Measurements from ENCODE around the gene UBAC1.

The UBAC1 gene

GRCh38 chr9:136008693-136008997, 47.5 kb upstream of the UBAC1 start:
- Histone ChIP-seq H3K36me3 (ENCODE audit: control insufficient read depth in 2 of 2, insufficient read depth in 1 of 2, low read length in 2 of 2) (peaks cover 0 to 37% of the 10 kb centered on the region in 2 experiments; a peak in 1 of 3 replicates), H3K4me3 (ENCODE audit: low read depth, low read length) (no peak overlapping the region), H3K9me3 (ENCODE audit: control insufficient read depth, insufficient read depth, low read depth, low read length) (no peaks in the 10 kb centered on the region), H3K27ac (ENCODE audit: extremely low read depth, low read depth, low read length) (no peak overlapping the region), H3K4me1 (ENCODE audit: control insufficient read depth, insufficient read depth, low read length) (no peaks in the 10 kb centered on the region)
- POLR2A ChIA-PET, result interaction anchor here (2.3 kb wide), 1 partner anchor 43 kb away, joined by 5 read pairs; no protein-coding TSS in a partner anchor
- CTCF ChIA-PET, result no interaction called here
- TF ChIP-seq ZNF514 (tag by site-specific recombination; IDR thresholded peaks at IDR 0.05) (no peak), ZNF707 (tag by site-specific recombination; IDR thresholded peaks at IDR 0.05) (no peak), ZNF214 (tag by site-specific recombination; IDR thresholded peaks at IDR 0.05; ENCODE audit: borderline replicate concordance) (no peak), ZNF701 (tag by site-specific recombination; IDR thresholded peaks at IDR 0.05) (no peak)

GRCh38 chr9:136007934-136008692, 46.9 kb upstream of the UBAC1 start:
- CTCF ChIA-PET, result no interaction called here
- H3K9me3 ChIP-seq (ENCODE audit: control insufficient read depth, insufficient read depth, low read depth, low read length), result no peaks in the 10 kb centered on the region
- TF ChIP-seq ZNF362 (tag by site-specific recombination; IDR thresholded peaks at IDR 0.05) (no peak), ZNF792 (tag by site-specific recombination; IDR thresholded peaks at IDR 0.05) (no peak), ZNF132 (tag by site-specific recombination; IDR thresholded peaks at IDR 0.05; ENCODE audit: borderline replicate concordance) (no peak), ZNF654 (tag by site-specific recombination; IDR thresholded peaks at IDR 0.05; ENCODE audit: low read depth) (no peak), ZNF394 (tag by site-specific recombination; IDR thresholded peaks at IDR 0.05; ENCODE audit: borderline replicate concordance) (no peak), KLF17 (tag by site-specific recombination; IDR thresholded peaks at IDR 0.05) (peak; percentile 61; the same call in 1 of the 2 replicates), ZNF23 (tag by site-specific recombination; IDR thresholded peaks at IDR 0.05; ENCODE audit: borderline replicate concordance) (no peak), ZBTB17 (tag by site-specific recombination; IDR thresholded peaks at IDR 0.05) (peak; percentile 16; the same call in 1 of the 2 replicates)
- H3K4me1 ChIP-seq (ENCODE audit: control insufficient read depth, insufficient read depth, low read length), result no peaks in the 10 kb centered on the region
- peaks cover 0 to 34% of the 10 kb centered on the region in 2 experiments; a peak in 1 of 3 replicates for H3K36me3 ChIP-seq (ENCODE audit: control insufficient read depth in 2 of 2, insufficient read depth in 1 of 2, low read length in 2 of 2)
- POLR2A ChIA-PET, result interaction anchor here (2.3 kb wide), 1 partner anchor 43 kb away, joined by 5 read pairs; no protein-coding TSS in a partner anchor
- no peak overlapping the region for H3K27ac ChIP-seq (ENCODE audit: extremely low read depth, low read depth, low read length)
- H3K4me3 ChIP-seq (ENCODE audit: low read depth, low read length), result no peak overlapping the region

GRCh38 chr9:136007276-136007933, 46.2 kb upstream of the UBAC1 start:
- Histone ChIP-seq H3K4me3 (ENCODE audit: low read depth, low read length) (no peak overlapping the region), H3K9me3 (ENCODE audit: control insufficient read depth, insufficient read depth, low read depth, low read length) (no peaks in the 10 kb centered on the region), H3K27ac (ENCODE audit: extremely low read depth, low read depth, low read length) (no peak overlapping the region), H3K36me3 (ENCODE audit: control insufficient read depth in 2 of 2, insufficient read depth in 1 of 2, low read length in 2 of 2) (peaks cover 0 to 33% of the 10 kb centered on the region in 2 experiments; a peak in 1 of 3 replicates), H3K4me1 (ENCODE audit: control insufficient read depth, insufficient read depth, low read length) (no peaks in the 10 kb centered on the region)
- POLR2A ChIA-PET, result interaction anchor here (2.3 kb wide), 1 partner anchor 44 kb away, joined by 5 read pairs; no protein-coding TSS in a partner anchor
- TF ChIP-seq ZSCAN4 (tag by site-specific recombination; IDR thresholded peaks at IDR 0.05) (peak; percentile 96), MYNN (tag by site-specific recombination; IDR thresholded peaks at IDR 0.05; ENCODE audit: borderline replicate concordance) (no peak)
- CTCF ChIA-PET, result no interaction called here
